ENCODE data around the gene CNOT11. TPM values are rescaled to one million over a fixed set of nuclear protein-coding genes. Genes with fewer than 3 reads are reported as not detected.

Gene CNOT11
- total RNA-seq, 1 experiment from 2014 or later, result 54.0 TPM

DNA sequence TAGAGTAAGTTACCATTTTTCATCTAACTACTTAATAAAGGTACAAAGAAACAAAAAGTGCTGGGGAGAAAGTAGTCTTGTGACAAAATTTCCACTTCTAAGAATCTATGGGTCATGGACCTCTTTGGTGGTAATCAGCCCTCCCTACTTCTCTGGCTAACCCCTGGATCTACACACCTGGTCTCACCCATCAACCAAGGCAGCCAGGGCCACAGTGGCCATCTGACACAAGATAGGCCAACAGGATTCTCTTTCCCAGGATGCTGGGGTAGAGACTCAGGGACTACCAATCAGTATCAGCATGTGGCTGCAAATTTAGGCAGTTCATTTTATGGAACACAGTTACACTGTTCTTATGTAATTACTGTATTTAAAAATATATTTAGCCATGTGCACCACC is 38.0 kb downstream of the CNOT11 start (continued):
- TF ChIP-seq ATF1 (CRISPR knock-in tag; IDR thresholded peaks at IDR 0.05) (no peak), ZBTB21 (CRISPR knock-in tag; IDR thresholded peaks at IDR 0.05; ENCODE audit: borderline replicate concordance) (no peak), SMAD4 (CRISPR knock-in tag; IDR thresholded peaks at IDR 0.05) (no peak), ZNF219 (CRISPR knock-in tag; IDR thresholded peaks at IDR 0.05; ENCODE audit: borderline replicate concordance) (no peak), TEAD4 (CRISPR knock-in tag; IDR thresholded peaks at IDR 0.05) (no peak), CREB1 (CRISPR knock-in tag; IDR thresholded peaks at IDR 0.05) (no peak)
- TF ChIP-seq, protein P1, sequence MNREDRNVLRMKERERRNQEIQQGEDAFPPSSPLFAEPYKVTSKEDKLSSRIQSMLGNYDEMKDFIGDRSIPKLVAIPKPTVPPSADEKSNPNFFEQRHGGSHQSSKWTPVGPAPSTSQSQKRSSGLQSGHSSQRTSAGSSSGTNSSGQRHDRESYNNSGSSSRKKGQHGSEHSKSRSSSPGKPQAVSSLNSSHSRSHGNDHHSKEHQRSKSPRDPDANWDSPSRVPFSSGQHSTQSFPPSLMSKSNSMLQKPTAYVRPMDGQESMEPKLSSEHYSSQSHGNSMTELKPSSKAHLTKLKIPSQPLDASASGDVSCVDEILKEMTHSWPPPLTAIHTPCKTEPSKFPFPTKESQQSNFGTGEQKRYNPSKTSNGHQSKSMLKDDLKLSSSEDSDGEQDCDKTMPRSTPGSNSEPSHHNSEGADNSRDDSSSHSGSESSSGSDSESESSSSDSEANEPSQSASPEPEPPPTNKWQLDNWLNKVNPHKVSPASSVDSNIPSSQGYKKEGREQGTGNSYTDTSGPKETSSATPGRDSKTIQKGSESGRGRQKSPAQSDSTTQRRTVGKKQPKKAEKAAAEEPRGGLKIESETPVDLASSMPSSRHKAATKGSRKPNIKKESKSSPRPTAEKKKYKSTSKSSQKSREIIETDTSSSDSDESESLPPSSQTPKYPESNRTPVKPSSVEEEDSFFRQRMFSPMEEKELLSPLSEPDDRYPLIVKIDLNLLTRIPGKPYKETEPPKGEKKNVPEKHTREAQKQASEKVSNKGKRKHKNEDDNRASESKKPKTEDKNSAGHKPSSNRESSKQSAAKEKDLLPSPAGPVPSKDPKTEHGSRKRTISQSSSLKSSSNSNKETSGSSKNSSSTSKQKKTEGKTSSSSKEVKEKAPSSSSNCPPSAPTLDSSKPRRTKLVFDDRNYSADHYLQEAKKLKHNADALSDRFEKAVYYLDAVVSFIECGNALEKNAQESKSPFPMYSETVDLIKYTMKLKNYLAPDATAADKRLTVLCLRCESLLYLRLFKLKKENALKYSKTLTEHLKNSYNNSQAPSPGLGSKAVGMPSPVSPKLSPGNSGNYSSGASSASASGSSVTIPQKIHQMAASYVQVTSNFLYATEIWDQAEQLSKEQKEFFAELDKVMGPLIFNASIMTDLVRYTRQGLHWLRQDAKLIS (CRISPR knock-in tag; IDR thresholded peaks at IDR 0.05; ENCODE audit: borderline replicate concordance), result no peak
- TF ChIP-seq, protein P2, sequence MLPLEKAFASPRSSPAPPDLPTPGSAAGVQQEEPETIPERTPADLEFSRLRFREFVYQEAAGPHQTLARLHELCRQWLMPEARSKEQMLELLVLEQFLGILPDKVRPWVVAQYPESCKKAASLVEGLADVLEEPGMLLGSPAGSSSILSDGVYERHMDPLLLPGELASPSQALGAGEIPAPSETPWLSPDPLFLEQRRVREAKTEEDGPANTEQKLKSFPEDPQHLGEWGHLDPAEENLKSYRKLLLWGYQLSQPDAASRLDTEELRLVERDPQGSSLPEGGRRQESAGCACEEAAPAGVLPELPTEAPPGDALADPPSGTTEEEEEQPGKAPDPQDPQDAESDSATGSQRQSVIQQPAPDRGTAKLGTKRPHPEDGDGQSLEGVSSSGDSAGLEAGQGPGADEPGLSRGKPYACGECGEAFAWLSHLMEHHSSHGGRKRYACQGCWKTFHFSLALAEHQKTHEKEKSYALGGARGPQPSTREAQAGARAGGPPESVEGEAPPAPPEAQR (CRISPR knock-in tag; IDR thresholded peaks at IDR 0.05), result no peak

DNA sequence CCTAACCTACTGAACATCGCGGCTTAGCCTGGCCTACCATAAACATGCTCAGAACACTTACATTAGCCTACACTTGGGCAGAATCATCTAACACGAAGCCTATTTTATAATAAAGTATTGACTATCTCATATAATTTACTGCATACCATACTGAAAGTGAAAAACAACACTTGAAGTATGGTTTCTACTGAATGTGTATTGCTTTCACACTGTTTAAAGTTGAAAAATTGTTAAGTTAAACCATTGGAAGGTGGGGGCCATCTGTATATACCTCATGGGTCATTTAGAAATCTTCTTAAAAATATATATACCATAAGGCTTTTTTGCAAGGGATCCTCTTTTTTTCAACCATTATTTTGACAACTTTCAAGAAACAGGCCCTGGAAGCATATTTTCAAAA is 39.3 kb downstream of the CNOT11 start:
- ATAC-seq (no peak), DNase-seq (ENCODE audit: low spot score) (no peak)
- Mint-ChIP-seq H3K27me3 (ENCODE audit: low read depth) (no peaks in the 10 kb centered on the region), H3K36me3 (peaks cover 38% of the 10 kb centered on the region), H3K27ac (no peak overlapping the region), H3K9me3 (no peaks in the 10 kb centered on the region), H3K4me1 (peaks cover 5% of the 10 kb centered on the region; the same call in 1 of the 2 replicates), H3K4me3 (no peak overlapping the region)
- TF ChIP-seq GRHL2 (CRISPR knock-in tag; IDR thresholded peaks at IDR 0.05; ENCODE audit: insufficient replicate concordance, severe bottlenecking) (no peak), RELA (CRISPR knock-in tag; IDR thresholded peaks at IDR 0.05; ENCODE audit: borderline replicate concordance) (no peak), CBFB (CRISPR knock-in tag; IDR thresholded peaks at IDR 0.05; ENCODE audit: low read depth) (no peak), ZNF416 (CRISPR knock-in tag; IDR thresholded peaks at IDR 0.05) (no peak), ZBTB21 (CRISPR knock-in tag; IDR thresholded peaks at IDR 0.05; ENCODE audit: borderline replicate concordance) (no peak), ZNF671 (CRISPR knock-in tag; IDR thresholded peaks at IDR 0.05) (no peak), ZNF232 (CRISPR knock-in tag; IDR thresholded peaks at IDR 0.05) (no peak), ZNF138 (CRISPR knock-in tag; conservative IDR thresholded peaks at IDR 0.05) (no peak), ETV6 (CRISPR knock-in tag; IDR thresholded peaks at IDR 0.05) (no peak), PRRX2 (CRISPR knock-in tag; IDR thresholded peaks at IDR 0.05) (no peak), ATF1 (CRISPR knock-in tag; IDR thresholded peaks at IDR 0.05) (no peak), FOXJ3 (CRISPR knock-in tag; IDR thresholded peaks at IDR 0.05; ENCODE audit: borderline replicate concordance) (no peak), NFATC4 (CRISPR knock-in tag; IDR thresholded peaks at IDR 0.05) (no peak)
- TF ChIP-seq, protein P1 (CRISPR knock-in tag; IDR thresholded peaks at IDR 0.05; ENCODE audit: borderline replicate concordance), result no peak
- TF ChIP-seq, protein P3, sequence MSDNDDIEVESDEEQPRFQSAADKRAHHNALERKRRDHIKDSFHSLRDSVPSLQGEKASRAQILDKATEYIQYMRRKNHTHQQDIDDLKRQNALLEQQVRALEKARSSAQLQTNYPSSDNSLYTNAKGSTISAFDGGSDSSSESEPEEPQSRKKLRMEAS (CRISPR knock-in tag; IDR thresholded peaks at IDR 0.05), result no peak
- TF ChIP-seq, protein P4, sequence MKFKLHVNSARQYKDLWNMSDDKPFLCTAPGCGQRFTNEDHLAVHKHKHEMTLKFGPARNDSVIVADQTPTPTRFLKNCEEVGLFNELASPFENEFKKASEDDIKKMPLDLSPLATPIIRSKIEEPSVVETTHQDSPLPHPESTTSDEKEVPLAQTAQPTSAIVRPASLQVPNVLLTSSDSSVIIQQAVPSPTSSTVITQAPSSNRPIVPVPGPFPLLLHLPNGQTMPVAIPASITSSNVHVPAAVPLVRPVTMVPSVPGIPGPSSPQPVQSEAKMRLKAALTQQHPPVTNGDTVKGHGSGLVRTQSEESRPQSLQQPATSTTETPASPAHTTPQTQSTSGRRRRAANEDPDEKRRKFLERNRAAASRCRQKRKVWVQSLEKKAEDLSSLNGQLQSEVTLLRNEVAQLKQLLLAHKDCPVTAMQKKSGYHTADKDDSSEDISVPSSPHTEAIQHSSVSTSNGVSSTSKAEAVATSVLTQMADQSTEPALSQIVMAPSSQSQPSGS (CRISPR knock-in tag; IDR thresholded peaks at IDR 0.05; ENCODE audit: borderline replicate concordance, low read depth), result no peak
- ChIA-PET CTCF (no interaction called here), POLR2A (no interaction called here)

Data from WTC11 (cell line).